Stimulated activated CD8-positive, alpha-beta memory T cell treated with anti-CD3 and anti-CD28 coated beads, Interleukin-4, amount 100 ng/mL, for 1 hour (primary cell): Measurements from ENCODE around the gene KLHL5.
"Not testable (repeated sequence)": the region's sequence is repeated elsewhere in the genome, so short reads cannot be mapped to it uniquely, and the experiment has no call there.

Source experiments
- DNase-seq, 2 donors: peaks; one replicate each; pipeline ENCODE4 v3.0.0-alpha.2; 2020; ENCODE audit warnings: low read depth in 2 of 2, low spot score in 1 of 2

KLHL5 gene, protein sequence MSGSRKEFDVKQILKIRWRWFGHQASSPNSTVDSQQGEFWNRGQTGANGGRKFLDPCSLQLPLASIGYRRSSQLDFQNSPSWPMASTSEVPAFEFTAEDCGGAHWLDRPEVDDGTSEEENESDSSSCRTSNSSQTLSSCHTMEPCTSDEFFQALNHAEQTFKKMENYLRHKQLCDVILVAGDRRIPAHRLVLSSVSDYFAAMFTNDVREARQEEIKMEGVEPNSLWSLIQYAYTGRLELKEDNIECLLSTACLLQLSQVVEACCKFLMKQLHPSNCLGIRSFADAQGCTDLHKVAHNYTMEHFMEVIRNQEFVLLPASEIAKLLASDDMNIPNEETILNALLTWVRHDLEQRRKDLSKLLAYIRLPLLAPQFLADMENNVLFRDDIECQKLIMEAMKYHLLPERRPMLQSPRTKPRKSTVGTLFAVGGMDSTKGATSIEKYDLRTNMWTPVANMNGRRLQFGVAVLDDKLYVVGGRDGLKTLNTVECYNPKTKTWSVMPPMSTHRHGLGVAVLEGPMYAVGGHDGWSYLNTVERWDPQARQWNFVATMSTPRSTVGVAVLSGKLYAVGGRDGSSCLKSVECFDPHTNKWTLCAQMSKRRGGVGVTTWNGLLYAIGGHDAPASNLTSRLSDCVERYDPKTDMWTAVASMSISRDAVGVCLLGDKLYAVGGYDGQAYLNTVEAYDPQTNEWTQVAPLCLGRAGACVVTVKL

DNA sequence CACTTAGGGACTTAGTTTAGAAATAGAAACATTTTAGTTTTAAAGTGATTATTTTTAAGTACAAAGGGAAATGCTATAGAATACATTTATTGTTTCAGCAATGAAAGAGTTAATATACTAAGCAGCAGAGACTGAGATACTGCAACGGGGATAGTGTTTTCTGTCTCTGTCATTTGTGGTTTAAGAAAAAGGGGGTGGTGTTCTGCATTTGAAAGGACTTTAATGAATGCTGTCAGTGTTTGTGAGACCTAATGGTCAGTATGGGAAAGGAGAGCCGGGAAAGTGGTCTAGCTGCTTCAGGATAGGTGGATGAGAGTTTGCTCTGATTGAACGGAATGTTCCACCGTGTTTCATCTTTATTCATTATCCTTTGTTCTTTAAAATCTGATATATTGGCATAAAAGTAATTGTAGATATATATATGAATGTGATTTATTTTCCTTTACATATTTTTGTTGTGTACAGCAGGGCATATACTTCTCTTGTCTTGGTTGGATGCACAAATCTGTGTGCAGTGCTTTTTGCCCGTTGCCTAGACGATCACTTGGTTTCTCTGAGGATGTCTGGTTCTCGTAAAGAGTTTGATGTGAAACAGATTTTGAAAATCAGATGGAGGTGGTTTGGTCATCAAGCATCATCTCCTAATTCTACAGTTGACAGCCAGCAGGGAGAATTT lies at the start of gene KLHL5:
KLHL5 (plus strand) TSS at position 139 of the 676 bp plus-strand sequence; CDS start at position 560, 421 bp downstream.
- no peak for DNase-seq

DNA sequence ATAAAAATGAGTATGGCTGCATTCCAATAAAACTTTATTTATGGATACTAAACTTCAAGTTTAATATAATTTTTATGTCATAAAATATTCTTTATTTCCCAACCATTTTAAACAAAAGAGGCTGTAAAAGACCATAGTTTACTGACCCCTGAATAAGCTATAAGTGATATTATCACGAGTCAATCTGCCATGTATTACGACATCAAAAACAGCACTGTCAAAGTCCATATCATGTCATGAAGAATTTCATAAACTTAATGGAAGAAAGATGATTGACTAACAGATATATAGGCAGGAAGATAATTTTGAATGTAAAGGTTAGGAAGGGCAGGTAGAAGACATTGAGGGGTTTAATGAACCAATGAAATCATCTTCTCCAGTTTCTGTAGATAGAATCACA lies 48.0 kb upstream of the KLHL5 start:
- DNase-seq = no peak

DNA sequence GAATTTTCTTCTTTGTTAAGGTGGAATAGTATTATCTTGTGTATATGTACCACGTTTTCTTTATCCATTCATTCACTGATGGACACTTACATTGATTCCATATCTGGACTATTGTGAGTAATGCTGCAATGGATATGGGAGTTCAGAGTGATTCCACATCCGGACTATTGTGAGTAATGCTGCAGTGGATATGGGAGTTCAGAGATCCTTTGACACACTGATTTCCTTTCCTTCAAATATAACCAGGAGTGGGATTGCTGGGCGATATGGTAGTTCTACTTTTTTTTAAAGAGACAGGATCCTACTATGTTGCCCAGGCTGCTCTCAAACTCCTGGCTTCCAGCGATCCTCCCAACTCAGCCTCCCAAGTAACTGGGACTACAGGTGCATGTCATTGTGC lies 41.9 kb upstream of the KLHL5 start:
- DNase-seq = no peak

DNA sequence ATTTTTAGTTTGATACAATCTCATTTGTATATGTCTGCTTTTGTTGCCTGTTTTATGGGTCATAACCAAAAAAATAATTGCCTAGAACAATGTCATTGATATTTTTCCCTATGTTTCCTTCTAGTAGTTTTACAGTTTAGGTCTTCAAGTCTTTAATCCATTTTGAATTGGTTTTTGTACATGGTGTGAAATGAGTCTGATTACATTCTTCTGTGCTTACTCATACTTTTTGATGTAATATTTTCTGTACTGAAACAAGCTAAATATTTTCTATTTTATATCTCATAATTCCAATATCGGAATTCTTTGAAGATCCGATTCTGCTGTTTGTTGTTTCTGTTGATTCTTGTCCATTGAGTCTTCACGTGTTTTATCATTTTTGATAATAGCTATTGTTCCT lies 40.4 kb upstream of the KLHL5 start:
- no peak for DNase-seq

DNA sequence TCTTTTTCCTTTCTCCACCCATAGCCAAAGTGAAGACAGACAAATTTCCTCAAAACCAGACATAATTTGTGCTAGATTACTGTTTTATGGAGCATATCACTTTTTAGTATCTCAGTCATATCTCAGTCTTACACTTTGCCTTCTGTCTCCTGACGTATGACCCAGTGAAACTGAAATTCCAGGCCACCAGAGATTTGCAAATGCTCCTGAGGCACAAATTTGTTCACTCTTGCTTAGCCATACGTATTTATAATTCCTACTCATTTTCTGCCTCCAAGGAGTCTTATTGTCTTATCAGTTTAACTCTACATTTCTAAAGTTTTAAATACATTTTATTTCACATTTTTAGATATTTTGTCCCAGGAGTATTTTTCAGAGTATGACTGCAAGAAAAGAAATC lies 39.8 kb upstream of the KLHL5 start:
- no peak for DNase-seq

DNA sequence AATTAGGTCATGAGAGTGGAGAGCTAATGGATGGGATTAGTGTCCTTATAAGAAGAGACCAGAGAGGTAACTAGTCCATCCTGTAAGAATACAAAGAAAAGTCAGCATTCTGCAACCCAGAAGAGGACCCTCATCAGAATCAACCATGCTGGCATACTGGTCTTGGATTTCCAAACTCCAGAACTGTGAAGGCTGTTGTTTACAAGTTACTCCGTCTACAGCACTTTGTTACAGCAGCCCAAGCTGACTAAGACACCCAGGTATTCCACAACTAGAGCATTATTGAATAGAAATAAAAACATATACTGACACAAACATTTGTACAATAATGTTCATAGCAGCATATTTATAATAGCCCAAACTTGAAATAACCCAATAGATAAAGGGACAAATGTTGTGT lies 39.0 kb upstream of the KLHL5 start:
- no peak for DNase-seq

DNA sequence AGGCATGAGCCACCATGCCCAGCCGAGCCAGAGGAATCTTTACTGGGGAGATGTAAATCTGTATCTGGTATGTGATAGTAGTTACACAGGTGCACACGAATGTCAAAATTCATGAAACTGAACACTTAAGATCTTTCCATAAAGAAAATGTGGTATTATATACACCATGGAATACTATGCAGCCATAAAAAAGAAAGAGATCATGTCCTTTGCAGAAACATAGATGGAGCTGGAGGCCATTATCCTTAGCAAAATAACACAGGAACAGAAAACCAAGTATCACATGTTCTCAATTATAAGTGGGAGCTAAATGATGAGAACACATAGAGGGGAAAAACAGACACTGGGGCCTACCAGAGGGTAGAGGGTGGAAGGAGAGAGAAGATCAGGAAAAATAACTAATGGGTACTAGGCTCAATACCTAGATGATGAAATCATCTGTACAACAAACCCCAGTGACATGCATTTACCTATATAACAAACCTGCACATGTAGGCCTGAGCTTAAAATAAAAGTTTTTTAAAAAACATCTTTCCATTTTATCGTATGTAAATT lies 37.6 kb upstream of the KLHL5 start:
- DNase-seq = no peak

DNA sequence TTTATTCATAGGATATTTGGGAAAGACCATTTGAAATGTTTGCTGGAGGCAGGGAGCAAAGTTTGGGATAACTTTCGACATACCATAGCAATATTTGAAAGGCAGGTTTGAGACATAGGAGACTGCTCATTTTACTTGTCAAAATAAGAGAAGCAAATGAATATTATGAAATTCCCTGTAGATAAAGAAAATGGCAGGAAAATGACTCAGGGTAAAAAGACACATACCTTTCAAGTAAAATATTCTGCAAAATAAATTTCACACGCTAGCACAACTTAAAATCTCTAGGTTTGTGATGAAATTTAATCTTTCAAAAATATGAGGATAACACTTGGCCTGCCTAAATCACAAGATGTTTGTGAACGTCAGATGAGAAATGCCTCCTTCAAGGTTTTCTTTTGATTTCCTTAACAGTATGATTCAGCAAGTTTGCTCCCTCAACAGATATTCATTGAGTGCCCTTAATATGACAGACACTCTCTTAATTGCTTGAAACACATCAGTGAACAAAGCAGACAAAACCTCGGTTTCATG lies 36.4 kb upstream of the KLHL5 start:
- DNase-seq = no peak

DNA sequence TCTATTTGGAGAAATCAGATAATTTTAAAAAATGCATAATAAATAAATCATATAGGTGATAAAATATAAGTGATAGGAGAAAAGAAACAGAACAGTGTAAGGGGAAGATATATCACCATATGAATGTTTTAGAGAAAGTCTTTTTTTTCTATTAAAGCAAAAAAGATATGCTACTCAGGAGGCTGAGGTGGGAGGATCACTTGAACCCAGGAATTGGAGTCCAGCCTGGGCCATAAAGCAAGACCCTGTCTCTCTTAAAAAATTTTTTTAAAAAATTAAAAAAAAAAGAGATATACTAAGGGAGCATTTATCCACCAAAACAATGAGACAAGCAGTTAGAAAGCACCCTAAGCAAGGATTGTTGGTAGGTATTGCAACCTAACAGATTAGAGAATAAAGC lies 35.9 kb upstream of the KLHL5 start:
- no peak for DNase-seq

DNA sequence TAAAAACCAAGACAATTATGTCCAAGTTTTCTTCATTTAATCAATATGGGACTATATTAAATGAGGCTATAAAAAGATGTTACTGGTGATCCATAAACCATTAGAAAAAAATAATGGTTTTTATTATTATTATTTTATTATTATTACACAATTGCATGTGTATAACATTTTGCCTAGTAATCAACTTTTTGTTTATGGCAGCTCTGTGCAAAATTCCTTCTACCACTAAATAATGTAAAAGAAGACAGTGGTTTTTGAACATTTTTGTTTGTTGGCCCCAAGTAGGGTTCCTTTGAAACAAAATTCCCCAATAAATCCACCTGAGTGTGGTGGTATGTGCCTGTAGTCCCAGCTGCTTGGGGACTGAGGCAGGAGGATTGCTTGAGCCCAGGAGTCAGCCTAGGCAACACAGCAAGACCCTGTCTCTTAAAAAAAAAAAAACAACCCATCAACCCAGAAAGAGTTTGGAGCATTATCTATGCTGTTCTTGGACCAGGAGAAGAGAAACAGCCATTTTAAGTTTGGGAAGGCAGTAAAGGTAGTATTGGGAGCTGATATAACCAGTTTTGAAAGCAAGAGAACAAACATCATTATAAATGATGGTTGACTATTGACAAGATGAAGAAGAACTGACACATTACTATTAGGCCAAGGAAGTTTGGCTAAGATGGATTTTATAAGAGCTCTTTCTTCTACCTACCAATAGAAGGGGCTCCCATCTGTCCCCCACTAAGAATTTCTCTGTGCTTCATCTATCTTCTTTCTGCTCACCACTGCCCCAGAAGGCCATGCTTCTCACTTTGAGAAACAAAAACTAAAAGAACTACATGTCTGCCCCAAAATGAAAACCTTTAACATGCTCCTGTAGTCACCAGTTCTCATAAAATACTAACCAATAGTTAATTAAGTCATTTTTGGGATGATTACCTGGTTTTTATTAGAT lies 32.0 kb upstream of the KLHL5 start:
- no peak for DNase-seq

DNA sequence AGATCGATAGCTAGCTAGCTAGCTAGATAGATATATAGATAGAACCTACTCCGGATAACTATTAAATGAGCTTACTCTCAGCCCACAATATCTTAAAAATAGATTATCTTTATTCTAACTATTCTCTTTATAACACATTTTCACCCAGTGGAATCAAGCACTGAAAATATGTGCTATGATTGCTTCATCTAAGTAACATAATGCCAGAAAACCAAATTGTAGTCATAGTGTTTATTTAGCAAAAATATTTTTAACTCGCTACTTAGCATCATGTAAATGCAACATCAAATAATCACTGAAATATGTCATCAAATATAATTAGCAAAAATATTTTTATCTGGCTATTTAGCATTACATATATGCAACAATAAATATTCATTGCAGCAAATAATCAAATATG lies 31.3 kb upstream of the KLHL5 start:
- DNase-seq = no peak

DNA sequence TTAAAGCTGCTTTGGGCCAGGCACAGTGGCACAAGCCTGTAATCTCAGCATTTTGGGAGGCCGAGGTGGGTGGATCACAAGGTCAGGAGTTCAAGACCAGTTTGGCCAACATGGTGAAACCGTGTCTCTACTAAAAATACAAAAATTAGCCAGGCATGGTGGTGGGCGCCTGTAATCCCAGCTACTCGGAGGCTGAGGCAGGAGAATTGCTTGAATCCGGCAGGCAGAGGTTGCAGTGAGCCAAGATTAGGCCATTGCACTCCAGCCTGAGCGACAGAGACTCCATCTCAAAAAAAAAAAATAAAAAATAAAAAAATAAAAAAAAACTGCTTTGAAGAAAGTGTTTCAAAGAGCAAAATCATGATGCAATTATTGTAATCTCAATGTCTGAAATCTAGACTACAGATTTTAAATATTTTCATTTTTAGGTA lies 30.4 kb upstream of the KLHL5 start:
- not testable (repeated sequence) for DNase-seq

DNA sequence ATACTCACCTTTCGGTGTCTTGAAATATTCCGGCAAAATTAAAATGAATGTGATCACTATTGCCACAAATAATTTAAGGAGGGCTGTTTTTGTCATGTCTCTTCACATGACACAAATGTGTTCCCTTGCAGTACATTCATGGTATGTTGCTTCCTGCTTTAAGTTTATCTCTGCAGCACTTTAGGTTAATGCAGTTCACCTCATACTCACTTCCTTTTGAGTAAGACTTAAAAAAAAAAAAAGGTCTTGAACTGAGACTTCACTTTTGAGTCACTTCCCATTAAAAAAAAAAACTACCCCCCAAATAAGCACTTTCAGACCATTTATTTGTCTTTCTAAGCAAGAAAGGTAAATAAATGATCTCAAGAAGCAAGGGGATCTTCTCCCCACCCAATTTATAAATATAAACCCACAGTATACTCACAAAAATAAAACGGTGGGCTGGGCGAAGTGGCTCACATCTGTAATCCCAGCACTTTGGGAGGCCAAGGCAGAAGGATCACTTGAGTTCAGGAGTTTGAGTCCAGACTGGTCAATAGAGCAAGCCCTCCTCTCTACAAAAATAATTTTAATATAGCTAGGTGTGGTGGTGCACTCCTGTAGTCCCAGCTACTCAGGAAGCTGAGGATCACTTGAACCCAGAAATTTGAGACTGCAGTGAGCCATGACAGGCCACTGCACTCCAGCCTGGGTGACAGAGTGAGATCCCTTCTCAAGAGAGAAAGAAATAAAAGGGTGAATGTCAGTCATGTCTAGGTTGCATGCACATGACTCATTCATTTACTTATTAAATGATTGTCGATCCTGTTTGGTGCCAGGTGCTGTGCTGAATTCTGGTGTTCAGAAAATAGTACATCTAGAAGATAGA lies 29.6 kb upstream of the KLHL5 start, which contains the start of gene TMEM156:
TMEM156 (minus strand) TSS at position 192 of the 868 bp plus-strand sequence; CDS start at position 96, 96 bp downstream.
- no peak for DNase-seq

DNA sequence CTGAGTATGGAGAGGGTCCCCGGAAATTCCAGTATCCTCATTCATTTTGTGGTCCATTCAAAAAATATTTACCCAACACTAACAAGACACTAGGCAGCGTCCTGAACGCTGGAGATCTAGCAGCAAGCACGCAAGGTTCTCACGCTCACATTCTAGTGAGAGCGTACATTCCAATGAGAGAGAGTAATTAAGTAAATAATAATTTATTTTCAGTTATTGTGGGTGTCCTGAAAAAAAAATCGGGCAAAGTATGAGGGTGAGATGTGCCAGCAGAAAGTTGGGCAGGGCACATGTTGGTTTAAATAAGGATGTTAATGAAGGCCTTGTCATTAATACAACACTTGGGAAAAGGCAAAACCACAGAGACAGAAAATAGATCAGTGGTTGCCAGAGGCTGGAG lies 25.9 kb upstream of the KLHL5 start:
- no peak for DNase-seq

DNA sequence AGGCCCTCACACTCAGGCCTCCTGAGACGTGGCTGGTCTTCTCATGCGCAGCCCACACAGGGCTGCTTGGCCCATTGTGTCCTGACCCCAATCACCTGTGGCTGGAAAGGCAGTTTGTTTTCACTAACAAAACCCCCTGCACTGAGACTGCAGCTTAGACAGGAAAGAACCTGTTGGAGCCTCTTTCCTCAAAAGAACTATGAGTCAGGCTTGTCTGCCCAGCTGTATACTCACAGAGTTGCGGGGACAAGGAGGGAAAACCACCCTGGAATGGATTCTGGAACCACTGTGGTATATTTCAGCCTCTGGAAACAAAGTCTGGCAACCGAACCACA lies 24.6 kb upstream of the KLHL5 start:
- no peak for DNase-seq

DNA sequence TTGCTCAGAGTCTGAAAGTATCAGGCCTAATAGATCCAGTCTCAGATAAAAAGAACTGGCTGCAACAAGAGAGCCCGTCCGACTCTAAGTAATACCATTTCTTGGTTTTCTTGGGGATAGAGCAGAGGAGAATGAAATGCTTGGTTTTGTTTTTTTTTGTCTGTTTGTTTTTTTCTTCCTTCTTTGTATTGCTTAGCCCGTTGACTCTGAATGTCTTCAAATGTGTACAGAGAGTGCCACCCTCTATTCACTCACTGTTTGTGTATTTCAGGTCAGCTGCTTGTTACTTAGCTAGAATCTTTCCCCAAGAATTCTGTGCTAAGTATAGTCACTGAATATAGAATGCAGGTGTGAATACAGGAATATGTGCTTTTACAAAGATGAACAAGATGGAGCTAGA lies 24.1 kb upstream of the KLHL5 start:
- DNase-seq = no peak

DNA sequence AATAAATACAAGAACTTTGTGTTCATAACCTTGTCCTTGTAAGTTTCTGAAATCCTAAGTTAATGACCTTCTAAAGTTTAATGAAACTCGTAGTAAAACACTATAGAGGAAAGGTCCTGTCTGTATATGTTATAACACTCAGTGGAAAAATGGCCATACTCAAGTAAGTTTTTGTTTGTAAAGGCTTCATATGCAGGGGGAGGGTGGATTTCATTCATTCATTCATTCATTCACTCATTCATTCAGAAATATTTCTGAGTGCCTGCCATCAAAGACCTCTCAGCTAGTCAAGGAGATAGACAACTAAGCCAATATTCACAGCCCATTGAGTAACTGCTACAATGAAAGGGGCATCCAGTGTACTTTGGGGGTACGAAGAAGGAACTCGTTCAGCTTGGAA lies 22.9 kb upstream of the KLHL5 start:
- DNase-seq = no peak

DNA sequence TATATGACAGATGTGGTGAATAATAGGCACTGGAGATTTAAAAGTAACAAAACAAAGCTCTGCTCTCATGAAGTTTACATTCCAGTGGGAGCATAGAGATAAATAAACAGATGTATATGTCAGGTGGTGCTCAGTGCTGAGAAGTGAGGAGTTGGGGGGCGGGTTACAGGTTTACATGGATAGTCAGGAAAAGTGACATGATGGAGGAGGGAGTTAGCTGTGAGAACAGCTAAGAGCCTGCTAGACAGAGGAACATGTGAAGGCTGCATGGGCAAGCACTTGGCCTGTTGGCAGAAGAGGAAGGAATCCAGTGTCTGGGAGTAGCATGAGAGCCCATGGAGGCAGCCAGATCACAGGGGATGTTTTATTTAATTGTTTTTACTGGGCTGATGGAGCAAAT lies 19.7 kb upstream of the KLHL5 start:
- DNase-seq = no peak

DNA sequence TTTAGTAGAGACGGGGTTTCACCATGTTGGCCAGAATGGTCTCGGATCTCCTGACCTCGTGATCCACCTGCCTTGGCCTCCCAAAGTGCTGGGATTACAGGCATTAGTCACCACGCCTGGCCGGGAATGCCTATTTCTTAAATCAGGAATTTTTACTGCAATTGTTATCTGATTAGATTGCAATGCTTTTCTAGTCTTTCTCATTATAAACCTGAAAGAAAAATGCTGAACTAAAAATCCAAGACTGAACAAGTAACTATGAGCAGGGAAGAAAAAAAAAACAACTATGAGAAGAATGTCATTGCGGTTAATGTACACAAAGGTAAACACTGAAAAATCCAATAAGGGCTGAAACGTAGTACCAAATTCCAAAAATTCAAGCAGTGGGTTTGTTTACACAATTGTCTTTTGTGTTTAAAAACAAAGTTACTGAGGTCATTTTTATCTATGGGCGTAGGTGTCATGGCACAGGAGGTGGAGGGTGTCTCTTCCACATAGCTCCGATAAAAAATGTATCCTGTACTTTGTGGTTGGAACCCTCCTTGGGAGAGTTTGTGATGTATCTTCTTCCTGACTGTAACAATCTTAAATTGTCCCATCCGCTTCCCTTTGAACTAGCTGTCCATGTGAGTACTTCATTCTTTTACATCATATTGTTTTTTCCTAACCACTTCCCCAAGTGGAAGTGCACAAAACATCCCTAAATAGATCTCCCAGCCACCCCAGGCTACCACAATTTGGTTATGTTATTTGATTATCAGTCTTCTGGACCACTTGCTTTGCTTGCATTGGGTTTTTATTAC lies 18.8 kb upstream of the KLHL5 start:
- DNase-seq = no peak
